Kidney tubule cell (primary cell): ENCODE results near the gene PRSS48.
"Not testable (repeated sequence)": the region's sequence is repeated elsewhere in the genome, so short reads cannot be mapped to it uniquely, and the experiment has no call there.

Experiments
- DNase-seq: peaks from one replicate; pipeline ENCODE4 v3.0.0-alpha.2; 2018; ENCODE audit warnings: low spot score

Gene PRSS48

GRCh38 chr4:151276787-151277562 lies at the start of gene PRSS48:
Gene PRSS48, plus strand, starts transcription at chr4:151277161. Its CDS starts 12 bp downstream, at chr4:151277173.
- peak; percentile 67 for DNase-seq

- no peak for DNase-seq
Observed at GRCh38 chr4:151227172-151227571, 49.8 kb upstream of the PRSS48 start.

GRCh38 chr4:151227731-151228130 lies 49.2 kb upstream of the PRSS48 start:
- peak; percentile 84 for DNase-seq

GRCh38 chr4:151228189-151229119 lies 48.5 kb upstream of the PRSS48 start:
- DNase-seq = no peak

GRCh38 chr4:151231915-151232595 lies 44.9 kb upstream of the PRSS48 start:
- no peak for DNase-seq

GRCh38 chr4:151233600-151233999 lies 43.4 kb upstream of the PRSS48 start:
- DNase-seq = no peak

GRCh38 chr4:151235373-151235772 lies 41.6 kb upstream of the PRSS48 start:
- not testable (repeated sequence) for DNase-seq

- no peak for DNase-seq
Observed at GRCh38 chr4:151236036-151236435, 40.9 kb upstream of the PRSS48 start.

- DNase-seq = no peak
Observed at GRCh38 chr4:151238477-151238876, 38.5 kb upstream of the PRSS48 start.

- no peak for DNase-seq
Observed at GRCh38 chr4:151239608-151240007, 37.4 kb upstream of the PRSS48 start.

GRCh38 chr4:151242305-151242704 lies 34.7 kb upstream of the PRSS48 start:
- DNase-seq = no peak

GRCh38 chr4:151246742-151247141 lies 30.2 kb upstream of the PRSS48 start:
- no peak for DNase-seq

GRCh38 chr4:151247395-151247794 lies 29.6 kb upstream of the PRSS48 start:
- no peak for DNase-seq

- no peak for DNase-seq
Observed at GRCh38 chr4:151248519-151248918, 28.4 kb upstream of the PRSS48 start.

GRCh38 chr4:151250706-151251105 lies 26.3 kb upstream of the PRSS48 start:
- no peak for DNase-seq

- no peak for DNase-seq
Observed at GRCh38 chr4:151251603-151252304, 25.2 kb upstream of the PRSS48 start.

- not testable (repeated sequence) for DNase-seq
Observed at GRCh38 chr4:151255226-151255625, 21.7 kb upstream of the PRSS48 start.

GRCh38 chr4:151255680-151256079 lies 21.3 kb upstream of the PRSS48 start:
- DNase-seq = peak; percentile 15

- no peak for DNase-seq
Observed at GRCh38 chr4:151256134-151256533, 20.8 kb upstream of the PRSS48 start.

GRCh38 chr4:151257704-151258103 lies 19.3 kb upstream of the PRSS48 start:
- no peak for DNase-seq

GRCh38 chr4:151259752-151260151 lies 17.2 kb upstream of the PRSS48 start:
- DNase-seq = no peak

GRCh38 chr4:151260526-151260925 lies 16.4 kb upstream of the PRSS48 start:
- peak; percentile 77 for DNase-seq
